GM18508 (cell line): ENCODE measurements around the gene TBC1D8.
A peak's percentile ranks its signal among the peaks of the same experiment; 100 is the strongest.

Experiments used
- ATAC-seq: cut with Tn5 transposase; IDR thresholded peaks from one replicate; pipeline ENCODE4 v1.9.1; 2021; ENCODE audit warnings: moderate number of reproducible peaks; ENCODE audit not compliant: insufficient read depth, unreplicated experiment

The TBC1D8 gene

GRCh38 chr2:100984892-100985307, 166.3 kb downstream of the TBC1D8 start:
- no peak for ATAC-seq

GRCh38 chr2:100983684-100984310, 167.4 kb downstream of the TBC1D8 start:
- no peak for ATAC-seq

- no peak for ATAC-seq
Observed at GRCh38 chr2:100983201-100983600, 168.0 kb downstream of the TBC1D8 start.

GRCh38 chr2:100982431-100982861, 168.7 kb downstream of the TBC1D8 start:
- ATAC-seq, result no peak

GRCh38 chr2:100981011-100981410, 170.2 kb downstream of the TBC1D8 start:
- no peak for ATAC-seq

GRCh38 chr2:100980046-100980445, 171.1 kb downstream of the TBC1D8 start:
- ATAC-seq, result no peak

GRCh38 chr2:100978582-100979191, 172.5 kb downstream of the TBC1D8 start:
- ATAC-seq, result no peak

- ATAC-seq, result no peak
Observed at GRCh38 chr2:100977511-100977910, 173.7 kb downstream of the TBC1D8 start.

GRCh38 chr2:100976645-100977391, 174.4 kb downstream of the TBC1D8 start:
- ATAC-seq, result peak; percentile 88

GRCh38 chr2:100976061-100976460, 175.1 kb downstream of the TBC1D8 start:
- ATAC-seq, result no peak

GRCh38 chr2:100975521-100975785, 175.7 kb downstream of the TBC1D8 start:
- ATAC-seq, result no peak

GRCh38 chr2:100974712-100975520, 176.3 kb downstream of the TBC1D8 start:
- ATAC-seq, result no peak

GRCh38 chr2:100972452-100972851, 178.7 kb downstream of the TBC1D8 start:
- no peak for ATAC-seq

GRCh38 chr2:100971221-100971620, 180.0 kb downstream of the TBC1D8 start:
- no peak for ATAC-seq

- ATAC-seq, result no peak
Observed at GRCh38 chr2:100969998-100970397, 181.2 kb downstream of the TBC1D8 start.

- no peak for ATAC-seq
Observed at GRCh38 chr2:100968146-100969145, 182.7 kb downstream of the TBC1D8 start.

GRCh38 chr2:100967716-100968115, 183.5 kb downstream of the TBC1D8 start:
- ATAC-seq, result no peak

- no peak for ATAC-seq
Observed at GRCh38 chr2:100965596-100965995, 185.6 kb downstream of the TBC1D8 start.

- no peak for ATAC-seq
Observed at GRCh38 chr2:100964681-100965169, 186.5 kb downstream of the TBC1D8 start.

- no peak for ATAC-seq
Observed at GRCh38 chr2:100964222-100964621, 187.0 kb downstream of the TBC1D8 start.
